ENCODE data around the gene PLCG2. TPM values are rescaled to one million over a fixed set of nuclear protein-coding genes. Genes with fewer than 3 reads are reported as not detected.

Gene PLCG2
- total RNA-seq, 2 donors from 2014 or later, result 11.6 to 30.9 TPM

DNA sequence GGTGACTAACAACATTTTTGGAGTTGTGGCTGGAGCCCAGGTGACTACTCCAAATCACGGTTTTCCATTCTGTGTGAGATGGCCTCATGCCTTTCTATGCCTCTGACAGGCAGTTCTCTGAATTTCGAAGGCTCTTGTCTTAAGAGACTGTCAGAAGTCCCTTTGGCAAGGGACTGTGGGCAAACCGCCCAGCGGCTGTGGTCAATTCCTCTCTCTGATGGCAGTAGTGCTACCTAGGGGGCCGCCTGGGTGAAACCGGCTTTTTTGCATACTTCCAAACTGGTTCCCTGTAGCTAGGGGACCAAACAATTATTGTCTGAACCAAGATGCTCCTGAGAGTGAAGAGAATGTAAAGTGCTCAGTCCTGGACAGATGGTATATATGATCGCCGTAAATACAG lies 145.9 kb downstream of the PLCG2 start:
- Histone ChIP-seq H3K4me3 (no peak overlapping the region), H3K36me3 (no peaks in the 10 kb centered on the region), H3K9me3 (no peaks in the 10 kb centered on the region), H3K27ac (no peak overlapping the region), H3K27me3 (replicated peaks; ENCODE audit: insufficient read depth) (no peaks in the 10 kb centered on the region), H3K4me1 (ENCODE audit: control insufficient read depth in 1 of 2, low read depth in 2 of 2) (no peaks in the 10 kb centered on the region)
- ATAC-seq (ENCODE audit: insufficient number of reproducible peaks, low FRiP score, low read depth), result no peak
- no peak for DNase-seq (ENCODE audit: low spot score)
- TF ChIP-seq, protein P1, sequence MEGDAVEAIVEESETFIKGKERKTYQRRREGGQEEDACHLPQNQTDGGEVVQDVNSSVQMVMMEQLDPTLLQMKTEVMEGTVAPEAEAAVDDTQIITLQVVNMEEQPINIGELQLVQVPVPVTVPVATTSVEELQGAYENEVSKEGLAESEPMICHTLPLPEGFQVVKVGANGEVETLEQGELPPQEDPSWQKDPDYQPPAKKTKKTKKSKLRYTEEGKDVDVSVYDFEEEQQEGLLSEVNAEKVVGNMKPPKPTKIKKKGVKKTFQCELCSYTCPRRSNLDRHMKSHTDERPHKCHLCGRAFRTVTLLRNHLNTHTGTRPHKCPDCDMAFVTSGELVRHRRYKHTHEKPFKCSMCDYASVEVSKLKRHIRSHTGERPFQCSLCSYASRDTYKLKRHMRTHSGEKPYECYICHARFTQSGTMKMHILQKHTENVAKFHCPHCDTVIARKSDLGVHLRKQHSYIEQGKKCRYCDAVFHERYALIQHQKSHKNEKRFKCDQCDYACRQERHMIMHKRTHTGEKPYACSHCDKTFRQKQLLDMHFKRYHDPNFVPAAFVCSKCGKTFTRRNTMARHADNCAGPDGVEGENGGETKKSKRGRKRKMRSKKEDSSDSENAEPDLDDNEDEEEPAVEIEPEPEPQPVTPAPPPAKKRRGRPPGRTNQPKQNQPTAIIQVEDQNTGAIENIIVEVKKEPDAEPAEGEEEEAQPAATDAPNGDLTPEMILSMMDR (IDR thresholded peaks at IDR 0.05), result no peak

GRCh38 chr16:81926036-81926435 lies 146.9 kb downstream of the PLCG2 start:
- no peak overlapping the region for H3K27ac ChIP-seq
- ATAC-seq (ENCODE audit: insufficient number of reproducible peaks, low FRiP score, low read depth) (no peak), DNase-seq (ENCODE audit: low spot score) (no peak)
- no peaks in the 10 kb centered on the region for H3K4me1 ChIP-seq (ENCODE audit: control insufficient read depth in 1 of 2, low read depth in 2 of 2)
- no peak overlapping the region for H3K4me3 ChIP-seq
- H3K27me3 ChIP-seq (replicated peaks; ENCODE audit: insufficient read depth), result no peaks in the 10 kb centered on the region
- TF ChIP-seq, protein P1 (IDR thresholded peaks at IDR 0.05), result no peak
- H3K36me3 ChIP-seq, result no peaks in the 10 kb centered on the region
- H3K9me3 ChIP-seq, result no peaks in the 10 kb centered on the region

DNA sequence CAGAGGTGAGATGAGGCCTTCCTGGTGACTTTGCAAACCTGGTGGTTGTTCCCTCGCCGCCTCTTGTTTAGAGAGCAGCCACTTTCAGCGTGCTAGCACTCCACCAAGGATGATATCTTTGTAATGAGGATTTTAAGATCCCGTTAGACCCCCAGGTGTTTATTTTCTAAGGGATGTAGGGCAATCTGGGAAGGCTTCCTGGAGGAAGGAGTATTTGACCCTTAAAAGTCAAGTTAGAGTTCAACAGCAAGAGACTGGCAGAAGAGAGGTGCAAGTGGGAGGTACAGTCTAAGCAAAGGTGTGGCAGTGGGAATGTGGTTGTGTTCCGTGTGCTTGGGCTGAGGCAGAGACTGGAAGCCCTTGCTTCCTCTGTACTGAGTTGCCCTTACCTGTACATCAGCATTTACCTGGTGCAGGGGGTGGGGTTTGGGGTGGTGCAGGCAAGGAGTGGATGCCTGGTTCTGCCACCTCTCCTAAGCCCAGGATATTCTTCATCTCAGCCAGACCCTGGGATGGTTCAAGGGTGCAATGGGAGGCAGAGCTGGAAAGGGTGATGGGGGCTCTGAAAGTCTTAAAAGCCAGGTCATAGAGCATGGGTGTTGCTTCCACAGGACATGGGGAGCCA lies 148.6 kb downstream of the PLCG2 start:
- no peak for ATAC-seq (ENCODE audit: insufficient number of reproducible peaks, low FRiP score, low read depth)
- no peaks in the 10 kb centered on the region for H3K36me3 ChIP-seq

DNA sequence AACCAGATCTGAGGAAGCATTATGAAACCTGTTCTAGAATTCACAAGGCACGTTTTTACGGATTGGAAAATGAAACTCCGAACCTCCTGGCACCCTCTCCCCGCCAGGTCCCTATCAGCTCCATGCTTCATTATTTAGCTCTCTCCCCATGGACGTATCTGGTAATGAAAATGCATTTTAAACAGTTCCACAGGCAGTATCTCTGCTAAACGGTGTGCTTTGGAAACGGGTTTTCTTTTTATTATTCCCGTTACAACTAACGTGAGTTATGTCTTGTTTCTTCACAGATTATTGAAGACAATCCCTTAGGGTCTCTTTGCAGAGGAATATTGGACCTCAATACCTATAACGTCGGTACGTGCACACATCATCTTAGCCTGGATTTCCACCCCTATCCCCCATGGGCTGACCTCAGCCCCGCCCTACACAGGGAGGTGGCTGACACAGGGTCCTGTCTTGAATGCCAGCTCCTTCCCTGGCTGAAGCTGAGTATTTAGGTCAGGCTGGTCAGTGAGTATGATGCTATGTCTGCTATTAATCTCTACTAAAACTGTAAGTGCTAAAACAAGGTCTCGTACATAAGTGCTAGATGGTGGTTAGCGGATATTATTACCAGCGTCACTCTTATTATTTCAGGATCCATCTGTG lies 149.3 kb downstream of the PLCG2 start:
- no peak overlapping the region for H3K4me3 ChIP-seq
- TF ChIP-seq, protein P1 (IDR thresholded peaks at IDR 0.05), result no peak
- no peak for DNase-seq (ENCODE audit: low spot score)

More for the DNA sequence above, 148.6 kb downstream of the PLCG2 start:
- no peak for DNase-seq (ENCODE audit: low spot score)
- no peaks in the 10 kb centered on the region for H3K27me3 ChIP-seq (replicated peaks; ENCODE audit: insufficient read depth)
- TF ChIP-seq, protein P1 (IDR thresholded peaks at IDR 0.05), result no peak
- H3K9me3 ChIP-seq, result no peaks in the 10 kb centered on the region
- H3K4me3 ChIP-seq, result no peak overlapping the region
- H3K4me1 ChIP-seq (ENCODE audit: control insufficient read depth in 1 of 2, low read depth in 2 of 2), result no peaks in the 10 kb centered on the region
- H3K27ac ChIP-seq, result no peak overlapping the region

DNA sequence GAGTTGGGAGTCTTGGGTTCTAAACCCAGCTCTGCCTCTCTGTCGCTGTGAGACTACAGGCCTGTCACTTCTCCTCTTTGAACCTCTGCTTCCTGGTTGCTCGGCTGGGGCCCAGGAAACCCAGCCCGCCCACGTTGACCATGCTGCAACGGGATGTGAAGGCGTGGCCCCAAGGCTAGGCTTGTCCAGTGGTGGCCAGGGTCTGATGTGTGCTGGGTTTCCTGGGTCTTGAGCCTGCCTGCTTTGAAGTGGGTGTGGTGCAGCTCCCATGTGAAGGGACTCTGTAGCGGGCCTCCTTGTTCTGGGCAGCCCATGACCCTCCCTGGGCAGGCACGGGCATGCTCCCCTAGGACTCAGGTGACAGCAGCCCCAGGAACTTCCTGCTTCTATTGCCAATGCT lies 149.9 kb downstream of the PLCG2 start:
- H3K4me1 ChIP-seq (ENCODE audit: control insufficient read depth in 1 of 2, low read depth in 2 of 2), result no peaks in the 10 kb centered on the region
- H3K4me3 ChIP-seq, result no peak overlapping the region
- no peaks in the 10 kb centered on the region for H3K9me3 ChIP-seq
- no peak for ATAC-seq (ENCODE audit: insufficient number of reproducible peaks, low FRiP score, low read depth)
- H3K27ac ChIP-seq, result no peak overlapping the region
- TF ChIP-seq, protein P1 (IDR thresholded peaks at IDR 0.05), result no peak
- no peaks in the 10 kb centered on the region for H3K27me3 ChIP-seq (replicated peaks; ENCODE audit: insufficient read depth)
- no peaks in the 10 kb centered on the region for H3K36me3 ChIP-seq
- no peak for DNase-seq (ENCODE audit: low spot score)

More for the DNA sequence above, 149.3 kb downstream of the PLCG2 start:
- no peak for ATAC-seq (ENCODE audit: insufficient number of reproducible peaks, low FRiP score, low read depth)
- no peaks in the 10 kb centered on the region for H3K27me3 ChIP-seq (replicated peaks; ENCODE audit: insufficient read depth)
- H3K9me3 ChIP-seq, result no peaks in the 10 kb centered on the region
- H3K4me1 ChIP-seq (ENCODE audit: control insufficient read depth in 1 of 2, low read depth in 2 of 2), result no peaks in the 10 kb centered on the region
- no peak overlapping the region for H3K27ac ChIP-seq
- H3K36me3 ChIP-seq, result no peaks in the 10 kb centered on the region
